Upper lobe of left lung (tissue), 6 donors: ENCODE data around the gene GALNT10. TPM values are rescaled to one million over a fixed set of nuclear protein-coding genes. Genes with fewer than 3 reads are reported as not detected.

ENCODE experiments used
- ATAC-seq, 2 donors: fragments of 200-7000 bp; cut with Tn5 transposase; one replicate each; pipeline ENCODE4 v1.9.1; 2022; ENCODE audit warnings: mild to moderate bottlenecking in 2 of 2, moderate library complexity in 2 of 2; ENCODE audit not compliant: low FRiP score in 2 of 2
- DNase-seq, 2 donors: peaks; one replicate each; pipeline ENCODE4 v3.0.0-alpha.2; 2019 to 2020
- H3K27ac ChIP-seq, 4 donors: fragments of 200-600 bp; sonication (generic); one replicate each; pipeline ENCODE4 v1.5.1; 2016 to 2019
- H3K27me3 ChIP-seq, 4 donors: fragments of 200-600 bp; sonication (generic); one replicate each; pipeline ENCODE4 v1.5.1; 2017 to 2019
- H3K36me3 ChIP-seq, 4 donors: fragments of 200-600 bp; sonication (generic); one replicate each; pipeline ENCODE4 v1.5.1; 2016 to 2019
- H3K4me1 ChIP-seq, 4 donors: fragments of 200-600 bp; sonication (generic); one replicate each; pipeline ENCODE4 v1.5.1; 2018 to 2019
- H3K4me3 ChIP-seq, 4 donors: fragments of 200-600 bp; sonication (generic); one replicate each; pipeline ENCODE4 v1.5.1; 2017 to 2019; ENCODE audit warnings: mild to moderate bottlenecking in 2 of 4, moderate library complexity in 1 of 4
- H3K9me3 ChIP-seq, 4 donors: fragments of 200-600 bp; sonication (generic); one replicate each; pipeline ENCODE4 v1.5.1; 2018 to 2019
- EP300 ChIP-seq, 4 donors: sonication (generic); formaldehyde crosslinking; IDR thresholded peaks; one replicate each; pipeline ENCODE4 v1.5.1; 2017; ENCODE audit warnings: antibody characterized with exemption in 4 of 4, control low read depth in 2 of 4
- POLR2A ChIP-seq, 4 donors: fragments of 450-650 bp; IDR thresholded peaks; one replicate each; pipeline ENCODE4 v1.5.1; 2016 to 2017; ENCODE audit warnings: antibody characterized with exemption in 4 of 4, mild to moderate bottlenecking in 2 of 4
- POLR2AphosphoS5 ChIP-seq, 2 donors: sonication (generic); formaldehyde crosslinking; IDR thresholded peaks; one replicate each; pipeline ENCODE4 v1.5.1; 2017; ENCODE audit warnings: antibody characterized with exemption in 2 of 2
- WGBS, 2 donors: methylation state at CpG; one replicate each; pipeline ENCODE4 v1.1.5; 2017 to 2018; 5-methylcytosine and 5-hydroxymethylcytosine counted together
- total RNA-seq, 6 donors: library from RNA; depleted of rRNA in 4 of 6; stranded (reverse); fragments of >200 nt in 4 of 6; gene quantifications; one replicate each; pipeline versions ENCODE4 v1.1.0 to v1.2.1, GENCODE V29; 2016 to 2021
- TF ChIP-seq, protein P1 (sequence below), 6 experiments: fragments of 450-650 bp in 4 of 6; fragments of 200-600 bp in 2 of 6; sonication (generic) in 2 of 6; IDR thresholded peaks; one replicate each; pipeline ENCODE4 v1.5.1; 2016 to 2019; ENCODE audit warnings: antibody characterized with exemption in 6 of 6
- donor health status: DM: no; HTN: no; CAD: no; lungs with moderate emphysema.
- donor health status: DM: no; HTN: yes; CAD: no; lungs with severe emphysema.

The GALNT10 gene
- total RNA-seq, 6 donors from 2014 or later, result 38.6 to 118 (median 66.4) TPM

- no peak for DNase-seq
- 68 to 98% methylated on average over 8 of the region's 8 CpGs for WGBS, 2 donors
- Histone ChIP-seq H3K27me3 (no peaks in the 10 kb centered on the region), H3K27ac (no peak overlapping the region), H3K36me3 (no peaks in the 10 kb centered on the region), H3K4me3 (no peak overlapping the region), H3K4me1 (peaks cover 0 to 2% (median 0%) of the 10 kb centered on the region in 4 donors), H3K9me3 (peaks cover 0 to 3% (median 0%) of the 10 kb centered on the region in 4 donors)
- TF ChIP-seq EP300 (IDR thresholded peaks at IDR 0.05) (no peak), POLR2AphosphoS5 (IDR thresholded peaks at IDR 0.05) (no peak), POLR2A (IDR thresholded peaks at IDR 0.05) (no peak)
- TF ChIP-seq, protein P1, sequence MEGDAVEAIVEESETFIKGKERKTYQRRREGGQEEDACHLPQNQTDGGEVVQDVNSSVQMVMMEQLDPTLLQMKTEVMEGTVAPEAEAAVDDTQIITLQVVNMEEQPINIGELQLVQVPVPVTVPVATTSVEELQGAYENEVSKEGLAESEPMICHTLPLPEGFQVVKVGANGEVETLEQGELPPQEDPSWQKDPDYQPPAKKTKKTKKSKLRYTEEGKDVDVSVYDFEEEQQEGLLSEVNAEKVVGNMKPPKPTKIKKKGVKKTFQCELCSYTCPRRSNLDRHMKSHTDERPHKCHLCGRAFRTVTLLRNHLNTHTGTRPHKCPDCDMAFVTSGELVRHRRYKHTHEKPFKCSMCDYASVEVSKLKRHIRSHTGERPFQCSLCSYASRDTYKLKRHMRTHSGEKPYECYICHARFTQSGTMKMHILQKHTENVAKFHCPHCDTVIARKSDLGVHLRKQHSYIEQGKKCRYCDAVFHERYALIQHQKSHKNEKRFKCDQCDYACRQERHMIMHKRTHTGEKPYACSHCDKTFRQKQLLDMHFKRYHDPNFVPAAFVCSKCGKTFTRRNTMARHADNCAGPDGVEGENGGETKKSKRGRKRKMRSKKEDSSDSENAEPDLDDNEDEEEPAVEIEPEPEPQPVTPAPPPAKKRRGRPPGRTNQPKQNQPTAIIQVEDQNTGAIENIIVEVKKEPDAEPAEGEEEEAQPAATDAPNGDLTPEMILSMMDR (IDR thresholded peaks at IDR 0.05), result no peak
- ATAC-seq, result no peak
These were observed 119.3 kb downstream of the GALNT10 start for GRCh38 chr5:154309805-154310204.

- Histone ChIP-seq H3K36me3 (no peaks in the 10 kb centered on the region), H3K4me1 (peaks cover 0 to 2% (median 0%) of the 10 kb centered on the region in 4 donors), H3K4me3 (no peak overlapping the region), H3K27ac (no peak overlapping the region), H3K9me3 (no peaks in the 10 kb centered on the region), H3K27me3 (no peaks in the 10 kb centered on the region)
- DNase-seq, result peak in 1 of 2 donors; percentile 58
- WGBS, 2 donors, result 50 to 64% methylated on average over 5 of the region's 5 CpGs
- no peak for ATAC-seq
- TF ChIP-seq, protein P1 (IDR thresholded peaks at IDR 0.05), result no peak
- TF ChIP-seq POLR2AphosphoS5 (IDR thresholded peaks at IDR 0.05), result no peak
- TF ChIP-seq POLR2A (IDR thresholded peaks at IDR 0.05), result no peak
- TF ChIP-seq EP300 (IDR thresholded peaks at IDR 0.05), result no peak
These were observed 120.8 kb downstream of the GALNT10 start for GRCh38 chr5:154311362-154311761.

DNA sequence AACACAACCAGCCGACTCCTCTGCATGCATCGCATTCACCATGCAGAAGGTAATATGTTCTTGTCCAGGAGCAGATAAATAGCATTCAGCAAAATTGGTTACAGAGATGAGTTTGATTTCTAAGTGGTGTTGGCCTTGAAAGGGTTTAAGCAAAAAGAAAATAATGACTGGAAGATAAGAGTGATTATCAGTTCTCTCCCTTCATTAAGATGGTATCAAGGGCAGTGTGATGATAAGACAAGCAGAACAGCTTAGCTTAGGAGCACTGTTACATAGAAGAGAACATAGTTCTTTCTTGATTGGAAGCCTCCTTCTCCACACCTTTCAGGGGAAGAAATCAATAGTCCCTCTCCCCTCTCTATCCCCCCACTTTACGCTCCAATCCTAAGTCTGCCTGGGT lies 121.5 kb downstream of the GALNT10 start:
- H3K36me3 ChIP-seq, result no peaks in the 10 kb centered on the region
- TF ChIP-seq, protein P1 (IDR thresholded peaks at IDR 0.05), result no peak
- TF ChIP-seq EP300 (IDR thresholded peaks at IDR 0.05) (no peak), POLR2A (IDR thresholded peaks at IDR 0.05) (no peak), POLR2AphosphoS5 (IDR thresholded peaks at IDR 0.05) (no peak)
- no peaks in the 10 kb centered on the region for H3K9me3 ChIP-seq
- ATAC-seq (no peak), DNase-seq (no peak)
- 91 to 97% methylated on average over 3 of the region's 3 CpGs for WGBS, 2 donors
- no peak overlapping the region for H3K4me3 ChIP-seq
- H3K4me1 ChIP-seq, result peaks cover 0 to 2% (median 0%) of the 10 kb centered on the region in 4 donors
- H3K27me3 ChIP-seq, result no peaks in the 10 kb centered on the region
- no peak overlapping the region for H3K27ac ChIP-seq

- Histone ChIP-seq H3K4me1 (peaks cover 0 to 2% (median 0%) of the 10 kb centered on the region in 4 donors), H3K9me3 (no peaks in the 10 kb centered on the region), H3K4me3 (no peak overlapping the region), H3K27ac (no peak overlapping the region), H3K36me3 (no peaks in the 10 kb centered on the region), H3K27me3 (no peaks in the 10 kb centered on the region)
- TF ChIP-seq POLR2A (IDR thresholded peaks at IDR 0.05) (no peak), POLR2AphosphoS5 (IDR thresholded peaks at IDR 0.05) (no peak), EP300 (IDR thresholded peaks at IDR 0.05) (no peak)
- TF ChIP-seq, protein P1 (IDR thresholded peaks at IDR 0.05), result no peak
- ATAC-seq (no peak), DNase-seq (no peak)
These were observed 122.0 kb downstream of the GALNT10 start for GRCh38 chr5:154312576-154312975.

- TF ChIP-seq, protein P1 (IDR thresholded peaks at IDR 0.05), result no peak
- TF ChIP-seq EP300 (IDR thresholded peaks at IDR 0.05) (no peak), POLR2A (IDR thresholded peaks at IDR 0.05) (no peak), POLR2AphosphoS5 (IDR thresholded peaks at IDR 0.05) (no peak)
- no peaks in the 10 kb centered on the region for H3K27me3 ChIP-seq
- no peak overlapping the region for H3K27ac ChIP-seq
- no peaks in the 10 kb centered on the region for H3K9me3 ChIP-seq
- H3K4me1 ChIP-seq, result peaks cover 0 to 2% (median 0%) of the 10 kb centered on the region in 4 donors
- 76 to 84% methylated on average over 4 of the region's 4 CpGs for WGBS, 2 donors
- ATAC-seq (no peak), DNase-seq (no peak)
- H3K36me3 ChIP-seq, result no peaks in the 10 kb centered on the region
- H3K4me3 ChIP-seq, result no peak overlapping the region
These were observed 123.0 kb downstream of the GALNT10 start for GRCh38 chr5:154313360-154314017.
